Keratinocyte (primary cell): ENCODE data around the gene TECTB. TPM values are rescaled to one million over a fixed set of nuclear protein-coding genes. Genes with fewer than 3 reads are reported as not detected.

Experiments
- DNase-seq: peaks from one replicate; pipeline ENCODE4 v3.0.0-alpha.2; 2011; ENCODE audit warnings: low read depth, missing footprints, low spot score
- FAIRE-seq: peaks from 2 replicates; lab custom pipeline; 2011; peaks lifted over from hg19 to GRCh38; lab: Jason Lieb, UNC
- H2AFZ ChIP-seq: 2 replicates; pipeline ENCODE4 v1.6.0; 2012; ENCODE audit warnings: low read length, control low read depth, inconsistent platforms; ENCODE audit not compliant: control insufficient read depth
- H3K27ac ChIP-seq: 2 replicates; pipeline ENCODE4 v1.5.1; 2011; ENCODE audit warnings: low read length; ENCODE audit not compliant: control insufficient read depth, insufficient read depth
- H3K27me3 ChIP-seq: 3 replicates; pipeline ENCODE4 v1.6.0; 2011; ENCODE audit warnings: low read length; ENCODE audit not compliant: control insufficient read depth, insufficient read depth; ENCODE audit errors: extremely low read depth
- H3K36me3 ChIP-seq, 2 experiments: 2 replicates in 1 of 2; 3 replicates in 1 of 2; pipeline ENCODE4 v1.5.1; 2011; ENCODE audit warnings: low read length in 2 of 2, mild to moderate bottlenecking in 1 of 2; ENCODE audit not compliant: control insufficient read depth in 2 of 2, insufficient read depth in 2 of 2; ENCODE audit errors: extremely low read depth in 1 of 2
- H3K4me1 ChIP-seq: 3 replicates; pipeline ENCODE4 v1.5.1; 2011; ENCODE audit warnings: low read length; ENCODE audit not compliant: control insufficient read depth, insufficient read depth; ENCODE audit errors: extremely low read depth
- H3K4me2 ChIP-seq: 3 replicates; pipeline ENCODE4 v1.6.0; 2011; ENCODE audit warnings: low read depth, low read length; ENCODE audit not compliant: control insufficient read depth, insufficient read depth; ENCODE audit errors: extremely low read depth
- H3K4me3 ChIP-seq, 3 experiments: fragments of 200-600 bp in 1 of 3; sonication (generic) in 1 of 3; 2 replicates in 2 of 3; 3 replicates in 1 of 3; pipeline ENCODE4 v1.5.1; 2011 to 2016; ENCODE audit warnings: low read length in 3 of 3, mild to moderate bottlenecking in 3 of 3, control low read depth in 2 of 3, inconsistent platforms in 1 of 3, low read depth in 1 of 3, mixed read lengths in 1 of 3, mixed run types in 1 of 3, moderate library complexity in 1 of 3; ENCODE audit not compliant: control insufficient read depth in 2 of 3, insufficient read depth in 2 of 3; ENCODE audit errors: extremely low read depth in 1 of 3
- H3K79me2 ChIP-seq: 2 replicates; pipeline ENCODE4 v1.6.0; 2012; ENCODE audit warnings: low read length; ENCODE audit not compliant: control insufficient read depth, insufficient read depth
- H3K9ac ChIP-seq: 3 replicates; pipeline ENCODE4 v1.6.0; 2011; ENCODE audit warnings: low read length; ENCODE audit not compliant: control insufficient read depth, insufficient read depth; ENCODE audit errors: extremely low read depth
- H3K9me1 ChIP-seq: 3 replicates; pipeline ENCODE4 v1.6.0; 2011; ENCODE audit warnings: low read length; ENCODE audit not compliant: control insufficient read depth, insufficient read depth; ENCODE audit errors: extremely low read depth
- H3K9me3 ChIP-seq: 2 replicates; pipeline ENCODE4 v1.5.1; 2012; ENCODE audit warnings: low read depth, low read length; ENCODE audit not compliant: control insufficient read depth
- H4K20me1 ChIP-seq: 3 replicates; pipeline ENCODE4 v1.6.0; 2011; ENCODE audit warnings: low read length; ENCODE audit not compliant: control insufficient read depth, insufficient read depth; ENCODE audit errors: extremely low read depth
- EZH2 ChIP-seq: IDR thresholded peaks from one replicate; pipeline ENCODE4 v1.6.1; 2012; ENCODE audit warnings: inconsistent platforms, mild to moderate bottlenecking, low read length, moderate library complexity
- dilution Hi-C: fragments of 300-500 bp; cut with MboI; formaldehyde crosslinking; loops from one replicate; pipeline ENCODE4 v1.7.0; 2020; ENCODE audit warnings: low sequenced_read_pairs; ENCODE audit not compliant: extremely low pct_ligation_motif_present
- polyA plus RNA-seq, 5 experiments: library from polyadenylated mRNA; depleted of rRNA in 3 of 5; stranded (reverse) in 3 of 5; stranded (forward) in 1 of 5; unstranded in 1 of 5; fragments of >200 nt; gene quantifications; 1 replicate in 1 of 5; 2 replicates in 3 of 5; 3 replicates in 1 of 5; pipeline versions ENCODE4 v1.2.1 to v1.2.3, GENCODE V29; 2011 to 2012; ENCODE audit warnings: missing spikeins in 2 of 5, low read depth in 1 of 5, low replicate concordance in 1 of 5
- TF ChIP-seq, protein P1 (sequence below), 3 experiments: IDR thresholded peaks in 1 of 3; conservative IDR thresholded peaks in 1 of 3; optimal IDR thresholded peaks in 1 of 3; 2 replicates in 2 of 3; 3 replicates in 1 of 3; pipeline versions ENCODE3 to v1.5.1; 2011; ENCODE audit warnings: low read length in 3 of 3, mild to moderate bottlenecking in 3 of 3, moderate library complexity in 2 of 3, control low read depth in 1 of 3, inconsistent platforms in 1 of 3; ENCODE audit not compliant: insufficient read depth in 2 of 3; ENCODE audit errors: extremely low read depth in 1 of 3

Gene TECTB
- polyA plus RNA-seq, 1 donor (not counting 4 experiments of a cell fraction or from before 2014, with no cell fraction given) = not detected

DNA sequence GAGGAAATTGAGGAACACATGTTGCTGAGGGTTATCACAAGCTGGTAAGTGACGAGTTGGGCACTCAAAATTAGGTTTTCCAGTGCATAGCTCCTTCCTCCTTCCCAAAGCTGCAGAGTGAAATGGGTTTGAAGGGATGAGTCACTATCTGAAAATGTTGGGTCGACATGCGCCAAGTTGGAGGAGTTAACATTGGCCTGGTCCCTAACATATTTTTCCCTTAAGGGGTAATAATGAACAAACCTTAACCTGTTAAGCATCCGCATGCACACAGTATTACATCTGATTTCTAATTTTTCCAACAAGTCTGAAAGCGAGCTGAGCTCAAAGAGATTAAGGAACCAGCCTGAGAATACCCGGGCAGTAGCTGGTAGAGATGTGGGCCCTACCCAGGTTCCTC, 20.7 kb upstream of the TECTB start:
- H3K79me2 ChIP-seq = no peaks in the 10 kb centered on the region
- TF ChIP-seq, protein P1, sequence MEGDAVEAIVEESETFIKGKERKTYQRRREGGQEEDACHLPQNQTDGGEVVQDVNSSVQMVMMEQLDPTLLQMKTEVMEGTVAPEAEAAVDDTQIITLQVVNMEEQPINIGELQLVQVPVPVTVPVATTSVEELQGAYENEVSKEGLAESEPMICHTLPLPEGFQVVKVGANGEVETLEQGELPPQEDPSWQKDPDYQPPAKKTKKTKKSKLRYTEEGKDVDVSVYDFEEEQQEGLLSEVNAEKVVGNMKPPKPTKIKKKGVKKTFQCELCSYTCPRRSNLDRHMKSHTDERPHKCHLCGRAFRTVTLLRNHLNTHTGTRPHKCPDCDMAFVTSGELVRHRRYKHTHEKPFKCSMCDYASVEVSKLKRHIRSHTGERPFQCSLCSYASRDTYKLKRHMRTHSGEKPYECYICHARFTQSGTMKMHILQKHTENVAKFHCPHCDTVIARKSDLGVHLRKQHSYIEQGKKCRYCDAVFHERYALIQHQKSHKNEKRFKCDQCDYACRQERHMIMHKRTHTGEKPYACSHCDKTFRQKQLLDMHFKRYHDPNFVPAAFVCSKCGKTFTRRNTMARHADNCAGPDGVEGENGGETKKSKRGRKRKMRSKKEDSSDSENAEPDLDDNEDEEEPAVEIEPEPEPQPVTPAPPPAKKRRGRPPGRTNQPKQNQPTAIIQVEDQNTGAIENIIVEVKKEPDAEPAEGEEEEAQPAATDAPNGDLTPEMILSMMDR (optimal IDR thresholded peaks at IDR 0.05 in 1 of 3, IDR thresholded peaks at IDR 0.05 in 1 of 3, conservative IDR thresholded peaks at IDR 0.05 in 1 of 3; ENCODE audit: extremely low read depth in 1 of 3, insufficient read depth in 2 of 3, low read length in 3 of 3) = no peak
- TF ChIP-seq EZH2 = no peak
- H3K36me3 ChIP-seq = no peaks in the 10 kb centered on the region
- no peaks in the 10 kb centered on the region for H4K20me1 ChIP-seq
- H3K27me3 ChIP-seq = no peaks in the 10 kb centered on the region
- no peak overlapping the region for H3K27ac ChIP-seq
- no peaks in the 10 kb centered on the region for H3K9me1 ChIP-seq
- no peaks in the 10 kb centered on the region for H3K4me1 ChIP-seq
- H3K9ac ChIP-seq = no peak overlapping the region
- no peak overlapping the region for H2AFZ ChIP-seq
- H3K9me3 ChIP-seq = no peaks in the 10 kb centered on the region
- no peak overlapping the region for H3K4me2 ChIP-seq
- no peak overlapping the region for H3K4me3 ChIP-seq
- DNase-seq = no peak
- dilution Hi-C loops = no loop called here
- FAIRE-seq = no peak

DNA sequence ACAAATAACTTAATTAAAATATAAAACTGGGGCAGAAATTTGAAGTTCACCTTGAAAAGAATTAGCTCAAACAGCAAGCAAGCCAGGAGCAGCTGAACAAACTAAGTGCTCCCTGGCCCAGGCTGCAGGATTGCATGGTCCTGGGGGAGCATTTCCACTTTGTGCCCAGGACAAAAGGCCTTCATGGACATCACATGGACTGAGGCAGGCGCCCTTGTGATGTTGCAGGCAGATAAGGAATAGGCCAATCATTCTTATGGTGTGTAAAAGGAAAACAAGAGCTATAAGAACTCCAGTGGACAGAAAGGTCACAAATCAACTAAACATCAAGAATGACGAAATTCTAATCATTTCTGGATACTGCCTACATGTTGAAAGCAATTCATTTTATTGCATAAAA, 17.5 kb upstream of the TECTB start:
- no peaks in the 10 kb centered on the region for H3K36me3 ChIP-seq
- H3K9me3 ChIP-seq = no peaks in the 10 kb centered on the region
- H4K20me1 ChIP-seq = no peaks in the 10 kb centered on the region
- dilution Hi-C loops = no loop called here
- DNase-seq = no peak
- no peak overlapping the region for H3K27ac ChIP-seq
- H3K4me3 ChIP-seq = no peak overlapping the region
- H2AFZ ChIP-seq = no peak overlapping the region
- no peaks in the 10 kb centered on the region for H3K27me3 ChIP-seq
- no peaks in the 10 kb centered on the region for H3K9me1 ChIP-seq
- TF ChIP-seq EZH2 = no peak
- TF ChIP-seq, protein P1 (optimal IDR thresholded peaks at IDR 0.05 in 1 of 3, IDR thresholded peaks at IDR 0.05 in 1 of 3, conservative IDR thresholded peaks at IDR 0.05 in 1 of 3; ENCODE audit: extremely low read depth in 1 of 3, insufficient read depth in 2 of 3, low read length in 3 of 3) = no peak
- no peak overlapping the region for H3K4me2 ChIP-seq
- H3K9ac ChIP-seq = no peak overlapping the region
- no peaks in the 10 kb centered on the region for H3K79me2 ChIP-seq
- H3K4me1 ChIP-seq = no peaks in the 10 kb centered on the region
- FAIRE-seq = no peak
